D721Med (cell line): ENCODE measurements around the gene ERMP1.

Source experiments
- DNase-seq: peaks from one replicate; pipeline ENCODE4 v3.0.0; 2011; ENCODE audit warnings: low spot score; ENCODE audit not compliant: insufficient read length
- FAIRE-seq: peaks from 2 replicates; lab custom pipeline; 2011; peaks lifted over from hg19 to GRCh38; lab: Jason Lieb, UNC
- CTCF ChIP-seq: IDR thresholded peaks from 2 replicates; pipeline ENCODE4 v1.5.1; 2012; ENCODE audit warnings: mild to moderate bottlenecking, control low read depth; ENCODE audit not compliant: insufficient read depth; ENCODE audit errors: missing control alignments

ERMP1 gene

GRCh38 chr9:5743109-5743508 lies 89.8 kb downstream of the ERMP1 start:
- no peak for TF ChIP-seq CTCF
- DNase-seq (no peak), FAIRE-seq (no peak)

- no peak for DNase-seq
- FAIRE-seq: no peak
- TF ChIP-seq CTCF: no peak
These were observed 96.2 kb downstream of the ERMP1 start for GRCh38 chr9:5736563-5737346.

- no peak for TF ChIP-seq CTCF
- FAIRE-seq (no peak), DNase-seq (no peak)
These were observed 97.8 kb downstream of the ERMP1 start for GRCh38 chr9:5735072-5735471.
